H1 (cell line): ENCODE data around the gene ZNF575. TPM values are rescaled to one million over a fixed set of nuclear protein-coding genes. Genes with fewer than 3 reads are reported as not detected.

ENCODE experiments used
- CTCF ChIA-PET: fragments of 300-600 bp; sonication (Branson Sonifier 250); formaldehyde crosslinking; loops from one replicate; lab custom pipeline; 2021; ENCODE audit not compliant: partially characterized antibody; lab: Charles Lee
- POLR2A ChIA-PET: fragments of 300-600 bp; sonication (Branson Sonifier 250); formaldehyde crosslinking; loops from one replicate; lab custom pipeline; 2021; ENCODE audit warnings: inconsistent platforms; ENCODE audit not compliant: partially characterized antibody; lab: Charles Lee
- DNase-seq, 2 experiments: peaks; one replicate each; pipeline versions ENCODE4 v3.0.0 to v3.0.0-alpha.2; 2010 to 2022; ENCODE audit warnings: low spot score in 2 of 2, low read depth in 1 of 2, mixed read lengths in 1 of 2
- FAIRE-seq: peaks from 2 replicates; lab custom pipeline; 2011; peaks lifted over from hg19 to GRCh38; lab: Jason Lieb, UNC
- H2AFZ ChIP-seq: 2 replicates; pipeline ENCODE4 v1.8.1; 2012; ENCODE audit warnings: low read length, inconsistent platforms
- H2AK5ac ChIP-seq: 2 replicates; pipeline ENCODE4 v1.6.1; 2013; ENCODE audit warnings: low read depth, low read length
- H2BK120ac ChIP-seq: replicated peaks from 2 replicates; pipeline ENCODE3; 2013; ENCODE audit warnings: low read depth, low read length, inconsistent platforms
- H2BK12ac ChIP-seq: 2 replicates; pipeline ENCODE4 v1.6.1; 2013; ENCODE audit warnings: low read depth, low read length
- H2BK15ac ChIP-seq: 2 replicates; pipeline ENCODE4 v1.6.1; 2013; ENCODE audit warnings: low read length
- H2BK20ac ChIP-seq: 2 replicates; pipeline ENCODE4 v1.6.1; 2013; ENCODE audit warnings: low read length
- H2BK5ac ChIP-seq: 2 replicates; pipeline ENCODE4 v1.6.1; 2013; ENCODE audit warnings: low read depth, low read length
- H3K14ac ChIP-seq: 2 replicates; pipeline ENCODE4 v1.6.1; 2013; ENCODE audit warnings: inconsistent platforms; ENCODE audit not compliant: insufficient read length
- H3K18ac ChIP-seq: 2 replicates; pipeline ENCODE4 v1.6.1; 2013; ENCODE audit warnings: low read length; ENCODE audit errors: extremely low read depth
- H3K23ac ChIP-seq: 2 replicates; pipeline ENCODE4 v1.6.1; 2013; ENCODE audit warnings: inconsistent platforms; ENCODE audit not compliant: insufficient read length
- H3K23me2 ChIP-seq: 2 replicates; pipeline ENCODE4 v1.6.1; 2013; ENCODE audit warnings: low read depth, low read length
- H3K27ac ChIP-seq: 2 replicates; pipeline ENCODE4 v1.6.1; 2011; ENCODE audit warnings: low read depth, low read length, inconsistent platforms
- H3K27me3 ChIP-seq, 4 experiments: replicated peaks in 1 of 4; 1 replicate in 1 of 4; 2 replicates in 3 of 4; pipeline versions ENCODE4 v1.6.1 to v1.8.1; 2011 to 2013; ENCODE audit warnings: low read length in 3 of 4, mild to moderate bottlenecking in 3 of 4, inconsistent platforms in 2 of 4, mixed read lengths in 2 of 4, moderate library complexity in 1 of 4; ENCODE audit not compliant: control insufficient read depth in 3 of 4, insufficient read depth in 3 of 4; ENCODE audit errors: extremely low read depth in 1 of 4
- H3K36me3 ChIP-seq, 4 experiments: 2 replicates each; pipeline versions ENCODE4 v1.6.1 to v1.8.1; 2011 to 2013; ENCODE audit warnings: mild to moderate bottlenecking in 4 of 4, low read length in 3 of 4, moderate library complexity in 2 of 4, control low read depth in 1 of 4, inconsistent platforms in 1 of 4; ENCODE audit not compliant: insufficient read depth in 4 of 4, control insufficient read depth in 2 of 4
- H3K4ac ChIP-seq: replicated peaks from 2 replicates; pipeline ENCODE3; 2013; ENCODE audit warnings: low read length, low read depth, mixed read lengths, inconsistent platforms; ENCODE audit not compliant: insufficient read length
- H3K4me1 ChIP-seq, 4 experiments: replicated peaks in 1 of 4; 1 replicate in 1 of 4; 2 replicates in 3 of 4; pipeline versions ENCODE4 v1.6.1 to v1.8.1; 2011 to 2013; ENCODE audit warnings: low read length in 3 of 4, inconsistent platforms in 2 of 4, mixed read lengths in 1 of 4; ENCODE audit not compliant: insufficient read depth in 4 of 4, control insufficient read depth in 3 of 4
- H3K4me2 ChIP-seq, 2 experiments: 2 replicates each; pipeline versions ENCODE4 v1.6.1 to v1.8.1; 2011 to 2013; ENCODE audit warnings: low read depth in 2 of 2, low read length in 2 of 2, control low read depth in 1 of 2, inconsistent platforms in 1 of 2, mild to moderate bottlenecking in 1 of 2; ENCODE audit not compliant: insufficient read depth in 1 of 2
- H3K4me3 ChIP-seq, 4 experiments: fragments of 200-600, 300-600 bp in 1 of 4; sonication (generic), shearing (Covaris generic), sonication (Bioruptor Twin) in 1 of 4; 2 replicates each; pipeline versions ENCODE4 v1.5.1 to v1.8.1; 2011 to 2016; ENCODE audit warnings: low read length in 4 of 4, low read depth in 3 of 4, control low read depth in 2 of 4, inconsistent platforms in 2 of 4, mild to moderate bottlenecking in 2 of 4, mixed read lengths in 1 of 4, moderate library complexity in 1 of 4; ENCODE audit not compliant: insufficient read depth in 2 of 4; ENCODE audit errors: extremely low read depth in 1 of 4
- H3K56ac ChIP-seq: replicated peaks from 2 replicates; pipeline ENCODE3; 2013; ENCODE audit warnings: low read depth, mild to moderate bottlenecking, mixed read lengths, low read length, inconsistent platforms; ENCODE audit not compliant: insufficient read length
- H3K79me1 ChIP-seq: 2 replicates; pipeline ENCODE4 v1.6.1; 2013; ENCODE audit warnings: low read depth, low read length, control low read depth
- H3K79me2 ChIP-seq, 2 experiments: 2 replicates each; pipeline versions ENCODE4 v1.6.1 to v1.8.1; 2012 to 2013; ENCODE audit warnings: low read length in 2 of 2, mild to moderate bottlenecking in 2 of 2, inconsistent platforms in 1 of 2; ENCODE audit not compliant: insufficient read depth in 2 of 2, control insufficient read depth in 1 of 2
- H3K9ac ChIP-seq, 4 experiments: replicated peaks in 1 of 4; 1 replicate in 1 of 4; 2 replicates in 3 of 4; pipeline versions ENCODE4 v1.6.1 to v1.8.1; 2011 to 2013; ENCODE audit warnings: low read depth in 3 of 4, low read length in 3 of 4, control low read depth in 2 of 4, mild to moderate bottlenecking in 2 of 4, moderate library complexity in 2 of 4, inconsistent platforms in 1 of 4; ENCODE audit errors: extremely low read depth in 1 of 4
- H3K9me3 ChIP-seq, 2 experiments: 2 replicates each; pipeline versions ENCODE4 v1.6.1 to v1.8.1; 2012 to 2013; ENCODE audit warnings: mild to moderate bottlenecking in 2 of 2, moderate library complexity in 2 of 2, control low read depth in 1 of 2, inconsistent platforms in 1 of 2, low read depth in 1 of 2, low read length in 1 of 2, mixed read lengths in 1 of 2; ENCODE audit not compliant: insufficient read depth in 2 of 2
- H4K20me1 ChIP-seq, 2 experiments: replicated peaks in 1 of 2; 2 replicates each; pipeline versions ENCODE3 to v1.8.1; 2011 to 2013; ENCODE audit warnings: inconsistent platforms in 2 of 2, low read length in 2 of 2, mild to moderate bottlenecking in 1 of 2; ENCODE audit not compliant: insufficient read depth in 2 of 2, control insufficient read depth in 1 of 2
- H4K5ac ChIP-seq: 2 replicates; pipeline ENCODE4 v1.6.1; 2013; ENCODE audit warnings: low read length, low read depth, mixed read lengths, inconsistent platforms; ENCODE audit not compliant: insufficient read length
- H4K8ac ChIP-seq: 2 replicates; pipeline ENCODE4 v1.8.0; 2013; ENCODE audit warnings: mild to moderate bottlenecking, moderate library complexity, low read length, inconsistent platforms; ENCODE audit not compliant: insufficient read depth; ENCODE audit errors: extremely low read depth
- H4K91ac ChIP-seq: replicated peaks from 2 replicates; pipeline ENCODE3; 2013; ENCODE audit warnings: low read length, mixed read lengths, inconsistent platforms; ENCODE audit not compliant: insufficient read length
- CTCF ChIP-seq, 3 experiments: IDR thresholded peaks; 1 replicate in 2 of 3; 2 replicates in 1 of 3; pipeline versions ENCODE4 v1.5.1 to v1.6.1; 2011; ENCODE audit warnings: low read length in 3 of 3, mild to moderate bottlenecking in 3 of 3, inconsistent platforms in 2 of 3, low read depth in 1 of 3, moderate library complexity in 1 of 3; ENCODE audit not compliant: insufficient read depth in 1 of 3; ENCODE audit errors: control extremely low read depth in 1 of 3
- RAD21 ChIP-seq, 2 experiments: IDR thresholded peaks in 1 of 2; conservative IDR thresholded peaks in 1 of 2; 2 replicates each; pipeline ENCODE4 v1.6.1; 2011; ENCODE audit warnings: low read depth in 2 of 2, low read length in 2 of 2, improper control_type of control experiment in 1 of 2, inconsistent platforms in 1 of 2, mild to moderate bottlenecking in 1 of 2, moderate library complexity in 1 of 2
- TCF12 ChIP-seq: IDR thresholded peaks from 2 replicates; pipeline ENCODE4 v1.6.1; 2011; ENCODE audit warnings: low read depth, mild to moderate bottlenecking, low read length
- WGBS, 2 experiments: shearing (Covaris generic) in 1 of 2; methylation state at CpG; one replicate each; pipeline versions ENCODE4 v1.1.6 to v1.1.7; 2013 to 2015; ENCODE audit warnings: low lambda C conversion rate in 2 of 2, mixed read lengths in 2 of 2, inconsistent platforms in 1 of 2, low coverage in 1 of 2, missing lambda C conversion rate in 1 of 2; ENCODE audit not compliant: insufficient replicate concordance in 2 of 2, insufficient coverage in 1 of 2, insufficient read length in 1 of 2; ENCODE audit errors: extremely low coverage in 1 of 2, missing lambda C conversion rate in 1 of 2; 5-methylcytosine and 5-hydroxymethylcytosine counted together
- polyA plus RNA-seq, 7 experiments: library from polyadenylated mRNA; depleted of rRNA in 3 of 7; stranded (reverse) in 5 of 7; unstranded in 2 of 7; fragments of >200 nt in 5 of 7; fragments of 200-250 nt in 2 of 7; gene quantifications; 1 replicate in 5 of 7; 2 replicates in 1 of 7; 4 replicates in 1 of 7; pipeline versions ENCODE4 v1.2.1 to v1.2.3, GENCODE V29; 2011 to 2013; ENCODE audit warnings: missing spikeins in 2 of 7, mixed read lengths in 2 of 7
- total RNA-seq: library from RNA; stranded (reverse); fragmentation: NEBNext Ultra II Directional; extraction: Animal tissue kit (Norgen Biotek cat#: 25700); gene quantifications from 2 replicates; pipeline ENCODE4 v1.2.1, GENCODE V29; 2021

ZNF575 gene
- total and polyA plus RNA-seq, 2 of the 8 experiments (the other 6 are each of a cell fraction or from before 2014, with no cell fraction given): 0.05 TPM; not detected in 1

GRCh38 chr19:43519436-43520088 lies 13.4 kb upstream of the ZNF575 start:
- no peak overlapping the region for H4K5ac ChIP-seq
- no peak overlapping the region for H3K4me3 ChIP-seq
- no peak overlapping the region for H3K4me2 ChIP-seq
- DNase-seq: peak; percentile 66 to 90
- no peaks in the 10 kb centered on the region for H3K36me3 ChIP-seq
- no peak overlapping the region for H3K4ac ChIP-seq
- H3K9ac ChIP-seq: no peak overlapping the region
- no peak overlapping the region for H2BK5ac ChIP-seq
- no peaks in the 10 kb centered on the region for H3K23me2 ChIP-seq
- H2BK12ac ChIP-seq: no peak overlapping the region
- H3K79me1 ChIP-seq: no peaks in the 10 kb centered on the region
- peaks cover 0 to 1% of the 10 kb centered on the region in 2 experiments for H4K20me1 ChIP-seq
- TF ChIP-seq CTCF (IDR thresholded peaks at IDR 0.05; ENCODE audit: control extremely low read depth in 1 of 3, insufficient read depth in 1 of 3, low read depth in 1 of 3, low read length in 3 of 3) (peak; percentile 74 to 91 (median 76)), TCF12 (no peak), RAD21 (IDR thresholded peaks at IDR 0.05 in 1 of 2, conservative IDR thresholded peaks at IDR 0.05 in 1 of 2; ENCODE audit: low read depth in 2 of 2, low read length in 2 of 2) (peak; percentile 94 to 97)
- H3K27ac ChIP-seq: no peak overlapping the region
- H3K27me3 ChIP-seq: no peaks in the 10 kb centered on the region
- ChIA-PET POLR2A (interaction anchor here (0.9 to 1.9 kb wide), 4 partner anchors 56 to 87 kb away, joined by 3 to 15 read pairs (median 4); no protein-coding TSS in a partner anchor), CTCF (interaction anchor here (0.6 to 10.0 kb wide), 35 partner anchors 9 to 290 kb away, joined by 3 to 192 read pairs (median 6); partner anchors contain the start of genes LYPD3, PHLDB3, XRCC1 and ZNF575)
- no peak overlapping the region for H2BK120ac ChIP-seq
- H2BK15ac ChIP-seq: no peak overlapping the region
- H4K8ac ChIP-seq: no peak overlapping the region
- H2AFZ ChIP-seq: no peak overlapping the region
- no peaks in the 10 kb centered on the region for H3K79me2 ChIP-seq
- peak; percentile 84 for FAIRE-seq
- no peaks in the 10 kb centered on the region for H3K4me1 ChIP-seq
- H3K23ac ChIP-seq: no peak overlapping the region
- no peak overlapping the region for H3K56ac ChIP-seq
- no peak overlapping the region for H3K14ac ChIP-seq
- H4K91ac ChIP-seq: no peak overlapping the region
- H3K18ac ChIP-seq: no peak overlapping the region
- no peaks in the 10 kb centered on the region for H3K9me3 ChIP-seq
- 59% methylated on average over 9 of the region's 10 CpGs; no CpG with 5 or more reads in 1 of the 2 experiments for WGBS, 2 experiments
- H2AK5ac ChIP-seq: no peak overlapping the region
- H2BK20ac ChIP-seq: no peak overlapping the region
